ENCODE results near the gene AGPAT1. TPM values are rescaled to one million over a fixed set of nuclear protein-coding genes. Genes with fewer than 3 reads are reported as not detected.
"Not testable (repeated sequence)": the region's sequence is repeated elsewhere in the genome, so short reads cannot be mapped to it uniquely, and the experiment has no call there.

Gene AGPAT1
- total and polyA plus RNA-seq, 10 of the 15 experiments (the other 5 are each of a cell fraction or from before 2014, with no cell fraction given) = 13.9 to 39.5 (median 24.7) TPM

DNA sequence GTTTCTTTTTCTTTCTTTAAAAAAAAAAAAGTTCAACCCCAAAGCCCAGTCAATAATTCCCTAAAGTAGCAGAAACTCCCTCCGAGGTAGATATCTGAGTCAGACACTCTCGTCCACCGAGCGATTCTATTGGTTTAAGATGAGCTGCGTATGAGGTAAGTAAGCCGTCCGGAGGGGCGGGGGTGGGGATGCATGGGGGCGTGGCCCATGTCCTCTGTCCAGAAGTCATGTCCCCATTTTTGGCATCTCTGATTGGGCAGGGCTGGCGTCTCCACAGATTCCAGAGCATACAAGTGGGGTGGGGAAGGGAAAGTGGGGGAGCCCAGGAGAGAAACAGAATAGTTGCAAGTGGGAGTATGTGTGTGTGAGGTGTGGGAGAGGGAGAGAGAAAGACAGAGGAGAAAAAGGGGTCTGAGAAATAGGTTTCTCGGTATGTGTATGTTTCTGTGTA lies 9.8 kb upstream of the AGPAT1 start:
- H3K27me3 ChIP-seq (replicated peaks in 1 of 2; ENCODE audit: control insufficient read depth in 2 of 2, insufficient read depth in 2 of 2, low read length in 1 of 2); H3K36me3 ChIP-seq (ENCODE audit: control insufficient read depth in 2 of 2, insufficient read depth in 2 of 2, low read length in 1 of 2); H3K9ac ChIP-seq (ENCODE audit: control insufficient read depth, insufficient read depth, low read length); H3K9me3 ChIP-seq (replicated peaks; ENCODE audit: control insufficient read depth, insufficient read depth, low read length); SMC1A ChIA-PET (ENCODE audit: uncharacterized antibody, unreplicated experiment); H3K4me3 ChIP-seq; in situ Hi-C loops (cut with MboI); intact Hi-C loops (cut with micrococcal nuclease; ENCODE audit: unreplicated experiment); BruUV-seq (replicated peaks); H2AFZ ChIP-seq (ENCODE audit: control insufficient read depth, low read depth, low read length); H4K20me1 ChIP-seq (ENCODE audit: control insufficient read depth, insufficient read depth); H3K4me2 ChIP-seq (ENCODE audit: control insufficient read depth, insufficient read depth); RAD21 ChIA-PET (ENCODE audit: unreplicated experiment): not testable (repeated sequence)
- H3K4me1 ChIP-seq (ENCODE audit: control insufficient read depth, insufficient read depth, low read length) = peaks cover 23% of the 10 kb centered on the region
- TF ChIP-seq CREB1 (IDR thresholded peaks at IDR 0.05; ENCODE audit: low read depth) (peak; percentile 42; the same call in 1 of the 2 replicates), ATF7 (IDR thresholded peaks at IDR 0.05; ENCODE audit: low read depth) (peak; percentile 17; the same call in 1 of the 2 replicates), EGR1 (IDR thresholded peaks at IDR 0.05; ENCODE audit: borderline replicate concordance in 1 of 2, low read depth in 2 of 2, low read length in 2 of 2) (peak in 1 of 2 experiments; percentile 38; a peak in 1 of 3 replicates), ZNF384 (IDR thresholded peaks at IDR 0.05; ENCODE audit: borderline replicate concordance, low read depth, low read length) (0 out of 2 replicates have a peak, but pooled peaks have one; percentile 41), HDGF (IDR thresholded peaks at IDR 0.05) (peak; percentile 67)
- FAIRE-seq (peak; percentile 93), DNase-seq (ENCODE audit: low read depth, low spot score) (peak; percentile 30), ATAC-seq (peak; percentile 80)
- POLR2A ChIA-PET = interaction anchor here (0.6 to 1.2 kb wide), 5 partner anchors 10 to 598 kb away, joined by 3 to 5 read pairs (median 3); partner anchors contain the start of genes NELFE and SKIC2
- H3K27ac ChIP-seq (ENCODE audit: control insufficient read depth, insufficient read depth) = peak overlapping the region; percentile 37
- CTCF ChIA-PET = interaction anchor here (0.7 to 1.1 kb wide), 2 partner anchors 10 to 948 kb away, joined by 3 read pairs; partner anchors contain the start of gene AGPAT1
- H3K79me2 ChIP-seq (ENCODE audit: control insufficient read depth, insufficient read depth, low read length) = peaks cover 32% of the 10 kb centered on the region
- WGBS (ENCODE audit: insufficient coverage, insufficient replicate concordance, low lambda C conversion rate, missing lambda C conversion rate) = 3% methylated on average over 11 of the region's 11 CpGs

DNA sequence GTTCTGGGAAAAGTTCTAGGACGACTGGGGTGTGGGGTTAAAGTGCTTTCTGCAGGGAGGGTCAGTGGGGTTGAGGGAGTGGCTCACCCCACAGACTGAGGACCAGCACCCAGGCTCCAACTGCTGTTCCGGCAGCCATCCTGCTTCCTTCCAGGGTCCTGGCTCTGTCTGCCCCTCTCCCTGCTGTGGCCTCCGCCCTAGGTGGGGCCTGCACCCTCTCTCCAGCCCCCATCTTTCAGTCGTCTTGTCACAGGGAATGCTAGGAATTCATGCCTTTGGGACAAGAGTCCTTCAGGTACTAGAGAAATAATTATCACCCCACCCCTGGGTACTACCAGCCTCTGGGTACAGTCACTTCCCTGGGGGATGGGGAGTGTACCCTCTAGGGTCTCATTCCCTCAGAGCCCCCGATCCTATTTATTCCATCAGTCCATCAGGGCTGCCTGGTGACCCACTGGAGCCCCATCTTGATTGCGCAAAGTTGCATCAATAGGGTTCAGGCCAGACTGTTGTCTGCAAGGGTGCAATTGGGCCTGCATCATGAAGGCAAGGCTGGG lies 8.3 kb upstream of the AGPAT1 start, which contains the start of gene AGER:
Gene AGER, minus strand, starts transcription at position 170 of the 557 bp plus-strand sequence. Its CDS starts 31 bp downstream, at position 139.
- SMC1A ChIA-PET (ENCODE audit: uncharacterized antibody, unreplicated experiment) = no interaction called here
- no peaks in the 10 kb centered on the region for H4K20me1 ChIP-seq (ENCODE audit: control insufficient read depth, insufficient read depth)
- TF ChIP-seq MTA3 (IDR thresholded peaks at IDR 0.05; ENCODE audit: borderline replicate concordance, low read length) (0 out of 2 replicates have a peak, but pooled peaks have one; percentile 34), POLR2A (IDR thresholded peaks at IDR 0.05; ENCODE audit: low read depth, low read length) (peak; percentile 49; the same call in 1 of the 2 replicates), PML (IDR thresholded peaks at IDR 0.05; ENCODE audit: low read length) (0 out of 2 replicates have a peak, but pooled peaks have one; percentile 40), POU2F2 (IDR thresholded peaks at IDR 0.05; ENCODE audit: borderline replicate concordance, low read depth, low read length) (no peak), TARDBP (IDR thresholded peaks at IDR 0.05; ENCODE audit: borderline replicate concordance) (no peak), PBX3 (IDR thresholded peaks at IDR 0.05; ENCODE audit: insufficient replicate concordance, low read depth, low read length) (no peak)
- H3K9ac ChIP-seq (ENCODE audit: control insufficient read depth, insufficient read depth, low read length) = no peak within 1 kb of the TSS
- POLR2A ChIA-PET = interaction anchor here (1.2 kb wide), 1 partner anchor 12 kb away, joined by 5 read pairs; no protein-coding TSS in a partner anchor
- H3K4me2 ChIP-seq (ENCODE audit: control insufficient read depth, insufficient read depth) = no peak within 1 kb of the TSS
- CTCF ChIA-PET = no interaction called here
- no peak for ATAC-seq
- peaks cover 22% of the 10 kb centered on the region for H3K79me2 ChIP-seq (ENCODE audit: control insufficient read depth, insufficient read depth, low read length)
- in situ Hi-C loops (cut with MboI) (no loop called here), intact Hi-C loops (cut with micrococcal nuclease; ENCODE audit: unreplicated experiment) (no loop called here)
- WGBS (ENCODE audit: insufficient coverage, insufficient replicate concordance, low lambda C conversion rate, missing lambda C conversion rate) = 87% methylated on average over 6 of the region's 6 CpGs
- no peaks in the 10 kb centered on the region for H3K27me3 ChIP-seq (replicated peaks in 1 of 2; ENCODE audit: control insufficient read depth in 2 of 2, insufficient read depth in 2 of 2, low read length in 1 of 2)
- no TSS peak for BruUV-seq (replicated peaks)
- DNase-seq (ENCODE audit: low read depth, low spot score) = no peak
- RAD21 ChIA-PET (ENCODE audit: unreplicated experiment) = no interaction called here
- H3K4me3 ChIP-seq = no peak within 1 kb of the TSS
- H3K4me1 ChIP-seq (ENCODE audit: control insufficient read depth, insufficient read depth, low read length) = peaks cover 23% of the 10 kb centered on the region
- no peak within 1 kb of the TSS for H3K27ac ChIP-seq (ENCODE audit: control insufficient read depth, insufficient read depth)
- no peak for FAIRE-seq
- no peaks in the 10 kb centered on the region for H3K9me3 ChIP-seq (replicated peaks; ENCODE audit: control insufficient read depth, insufficient read depth, low read length)
- peaks cover 4 to 9% of the 10 kb centered on the region in 2 experiments; a peak in 3 of 4 replicates for H3K36me3 ChIP-seq (ENCODE audit: control insufficient read depth in 2 of 2, insufficient read depth in 2 of 2, low read length in 1 of 2)
- H2AFZ ChIP-seq (ENCODE audit: control insufficient read depth, low read depth, low read length) = no peak within 1 kb of the TSS

Data from GM12878 (cell line).